GM18870 (cell line): Measurements from ENCODE around the gene TMIE.

Source experiments
- ATAC-seq: cut with Tn5 transposase; IDR thresholded peaks from one replicate; pipeline ENCODE4 v1.9.1; 2021; ENCODE audit warnings: moderate library complexity; ENCODE audit not compliant: unreplicated experiment

Gene TMIE

DNA sequence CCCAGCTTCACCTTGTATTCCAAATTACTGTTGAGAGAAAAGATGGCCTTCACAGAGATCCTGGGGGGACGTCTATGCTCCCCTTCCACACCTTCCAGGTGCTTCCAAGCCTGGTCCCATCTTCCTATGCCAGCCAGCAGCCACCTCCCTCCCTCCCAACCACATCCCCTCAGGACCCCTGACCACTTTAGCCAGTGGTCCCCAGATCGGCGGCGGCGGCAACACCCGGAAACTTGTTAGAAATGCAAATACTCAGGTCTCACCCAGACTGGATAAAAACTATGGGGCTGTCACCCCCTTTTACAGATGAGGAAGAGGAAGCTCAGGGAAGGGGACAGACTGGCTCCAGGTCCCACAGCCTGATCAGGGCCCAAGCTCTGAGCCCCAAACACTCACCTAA is 54.5 kb downstream of the TMIE start:
- ATAC-seq = no peak

DNA sequence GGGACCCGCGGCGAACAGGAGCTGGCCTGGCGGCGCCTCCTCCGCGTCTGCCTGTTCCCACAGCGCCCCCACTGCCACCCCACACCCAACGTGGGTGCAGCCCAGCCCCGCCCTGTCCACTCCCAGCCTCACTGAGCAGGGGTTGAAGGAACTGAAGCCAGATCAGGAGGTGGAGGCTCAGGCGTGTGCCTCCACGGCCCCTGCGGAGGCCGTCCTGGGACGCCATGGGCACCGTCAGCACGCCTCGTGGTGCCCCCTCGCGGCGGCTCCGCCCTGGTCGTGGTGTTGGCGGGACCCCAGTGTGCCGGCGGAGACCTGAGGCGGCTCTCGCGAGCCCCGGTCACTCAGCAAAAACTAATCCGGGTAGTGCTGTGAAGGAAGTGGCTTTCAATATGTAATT is 55.5 kb downstream of the TMIE start:
- no peak for ATAC-seq

DNA sequence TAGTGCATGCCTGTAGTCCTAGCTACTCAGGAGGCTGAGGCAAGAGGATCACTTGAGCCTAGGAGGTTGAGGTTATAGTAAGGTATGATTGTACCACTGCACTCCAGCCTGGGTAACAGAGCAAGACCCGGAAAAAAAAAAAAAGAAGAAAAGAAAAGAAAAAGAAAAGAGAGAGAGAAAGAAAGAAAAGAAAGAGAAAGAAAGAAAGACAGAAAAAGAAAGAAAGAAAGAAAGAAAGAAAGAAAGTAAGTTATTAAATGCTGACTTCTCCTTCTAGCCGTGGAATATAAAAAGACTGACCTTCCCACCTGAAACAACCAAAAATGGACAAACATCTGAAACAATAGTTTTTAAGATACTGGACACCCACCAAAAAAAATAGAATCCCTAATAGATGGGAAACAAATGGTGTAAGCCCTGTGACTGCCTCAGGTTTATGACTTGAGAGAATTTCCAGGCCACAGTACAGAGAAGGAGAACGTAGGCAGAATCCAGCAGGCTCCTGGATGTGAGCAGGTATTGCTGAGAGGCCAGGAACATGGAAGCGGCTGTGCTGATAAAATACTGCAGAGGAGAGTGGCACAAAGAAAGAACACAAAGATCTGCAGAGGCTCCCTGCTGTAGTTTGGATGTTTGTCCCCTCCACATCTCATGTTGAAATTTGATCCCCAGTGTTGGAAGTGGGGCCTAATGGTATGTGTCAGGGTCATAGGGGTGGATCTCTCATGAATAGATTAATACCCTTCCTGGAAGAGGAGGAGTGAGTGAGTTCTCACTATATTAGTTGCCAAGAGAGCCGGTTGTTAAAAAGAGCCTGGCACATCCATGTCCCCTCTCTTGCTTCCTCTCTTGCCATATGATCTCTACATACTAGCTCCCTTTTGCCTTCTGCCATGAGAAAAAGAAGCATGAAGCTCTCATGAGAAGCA is 58.3 kb downstream of the TMIE start:
- no peak for ATAC-seq
